ENCODE measurements around the gene LDAH. TPM values are rescaled to one million over a fixed set of nuclear protein-coding genes. Genes with fewer than 3 reads are reported as not detected.

LDAH gene
- total and polyA plus RNA-seq, 2 donors (not counting 3 experiments of a cell fraction or from before 2014, with no cell fraction given) = 12.3 to 24.0 TPM

GRCh38 chr2:20656561-20656960 lies 166.3 kb downstream of the LDAH start:
- Histone ChIP-seq H3K27me3 (ENCODE audit: control insufficient read depth in 2 of 2, insufficient read depth in 2 of 2, low read length in 2 of 2) (peaks cover 28% of the 10 kb centered on the region in 2 experiments), H3K4me3 (replicated peaks in 1 of 3; ENCODE audit: insufficient read depth in 1 of 3, low read depth in 1 of 3, low read length in 3 of 3) (no peak overlapping the region), H3K27ac (ENCODE audit: insufficient read depth, low read depth, low read length) (no peak overlapping the region), H3K9ac (replicated peaks; ENCODE audit: extremely low read depth, insufficient read depth, low read length) (no peak overlapping the region), H4K20me1 (replicated peaks; ENCODE audit: control insufficient read depth, extremely low read depth, insufficient read depth, low read length) (no peaks in the 10 kb centered on the region), H3K4me1 (ENCODE audit: control insufficient read depth, extremely low read depth, insufficient read depth, low read length) (peaks cover under 1% of the 10 kb centered on the region), H3K9me3 (replicated peaks; ENCODE audit: control insufficient read depth, insufficient read depth, low read length) (no peaks in the 10 kb centered on the region), H3K4me2 (ENCODE audit: insufficient read depth, low read length) (no peak overlapping the region), H3K79me2 (ENCODE audit: control insufficient read depth, insufficient read depth, low read length) (no peaks in the 10 kb centered on the region), H3K9me1 (replicated peaks; ENCODE audit: control insufficient read depth, extremely low read depth, insufficient read depth, low read length) (no peaks in the 10 kb centered on the region), H2AFZ (ENCODE audit: low read depth, low read length) (no peak overlapping the region), H3K36me3 (ENCODE audit: control insufficient read depth in 2 of 2, extremely low read depth in 1 of 2, insufficient read depth in 2 of 2, low read length in 2 of 2) (no peaks in the 10 kb centered on the region)
- no peak for DNase-seq (ENCODE audit: low read depth, low spot score)
- dilution Hi-C loops (cut with MboI; ENCODE audit: extremely low pct_ligation_motif_present, low sequenced_read_pairs) (no loop called here), intact Hi-C loops (cut with micrococcal nuclease) (no loop called here)
- BruUV-seq (replicated peaks) = no TSS peak
- FAIRE-seq = no peak
- TF ChIP-seq MYC (IDR thresholded peaks at IDR 0.05; ENCODE audit: low read depth, low read length) (no peak), POLR2AphosphoS5 (IDR thresholded peaks at IDR 0.05; ENCODE audit: insufficient read depth, low read depth, low read length) (no peak), MAX (IDR thresholded peaks at IDR 0.05; ENCODE audit: insufficient read depth, insufficient read length) (no peak), JUN (IDR thresholded peaks at IDR 0.05; ENCODE audit: borderline replicate concordance, insufficient read depth, insufficient read length, low read depth) (no peak), EZH2 (IDR thresholded peaks at IDR 0.05; ENCODE audit: borderline replicate concordance, low read depth, low read length, severe bottlenecking) (no peak), POLR2A (IDR thresholded peaks at IDR 0.05; ENCODE audit: low read depth, low read length) (no peak), FOS (IDR thresholded peaks at IDR 0.05; ENCODE audit: borderline replicate concordance, insufficient read depth, low read length) (no peak), CTCF (IDR thresholded peaks at IDR 0.05; ENCODE audit: extremely low read depth in 1 of 2, insufficient read depth in 1 of 2, low read depth in 1 of 2, low read length in 2 of 2) (no peak), GATA2 (IDR thresholded peaks at IDR 0.05; ENCODE audit: insufficient read depth, insufficient read length, low read depth, low read length) (no peak)
- ChIA-PET POLR2A (no interaction called here), CTCF (interaction anchor here (0.8 to 3.2 kb wide), 3 partner anchors 10 to 307 kb away, joined by 3 to 11 read pairs (median 8); partner anchors contain the start of gene GDF7)

All from endothelial cell of umbilical vein (primary cell).